CD4-positive, alpha-beta memory T cell (primary cell): Measurements from ENCODE around the gene SH3BP4. TPM values are rescaled to one million over a fixed set of nuclear protein-coding genes. Genes with fewer than 3 reads are reported as not detected.

Experiments used
- CTCF ChIA-PET: fragments of 350-600 bp; sonication (Branson Sonifier 250); formaldehyde crosslinking; loops from one replicate; lab custom pipeline; 2021; ENCODE audit warnings: inconsistent platforms; ENCODE audit not compliant: partially characterized antibody; lab: Charles Lee
- POLR2A ChIA-PET: fragments of 350-600 bp; sonication (Branson Sonifier 250); formaldehyde crosslinking; loops from one replicate; lab custom pipeline; 2021; ENCODE audit not compliant: partially characterized antibody; lab: Charles Lee
- DNase-seq, 5 donors: peaks; one replicate each; pipeline versions ENCODE4 v3.0.0 to v3.0.0-alpha.2; 2020 to 2022; ENCODE audit warnings: mixed read lengths in 1 of 5
- H3K27ac ChIP-seq: one replicate; pipeline ENCODE4 v1.7.0; 2013; ENCODE audit warnings: low read depth, low read length
- H3K27me3 ChIP-seq: 2 replicates; pipeline ENCODE4 v1.7.0; 2013; ENCODE audit warnings: mild to moderate bottlenecking, low read length, moderate library complexity; ENCODE audit not compliant: insufficient read depth
- H3K36me3 ChIP-seq: 2 replicates; pipeline ENCODE4 v1.7.0; 2013; ENCODE audit warnings: mild to moderate bottlenecking, low read length, moderate library complexity; ENCODE audit not compliant: insufficient read depth
- H3K4me1 ChIP-seq: 2 replicates; pipeline ENCODE4 v1.7.0; 2013; ENCODE audit warnings: mild to moderate bottlenecking, low read length, moderate library complexity; ENCODE audit not compliant: insufficient read depth
- H3K4me3 ChIP-seq, 2 donors: one replicate each; pipeline ENCODE4 v1.7.0; 2013; ENCODE audit warnings: low read length in 2 of 2, mild to moderate bottlenecking in 1 of 2
- H3K9me3 ChIP-seq, 2 donors: one replicate each; pipeline ENCODE4 v1.7.0; 2013; ENCODE audit warnings: low read length in 2 of 2, control low read depth in 1 of 2; ENCODE audit not compliant: control insufficient read depth in 1 of 2
- H3K27ac Mint-ChIP-seq, 7 donors: one replicate each; pipeline ENCODE4 v1.8.0; 2020 to 2021; ENCODE audit warnings: mixed read lengths in 7 of 7, mild to moderate bottlenecking in 6 of 7, inconsistent platforms in 3 of 7, moderate library complexity in 3 of 7
- H3K27me3 Mint-ChIP-seq, 2 donors: one replicate each; pipeline ENCODE4 v1.8.0; 2020 to 2021; ENCODE audit warnings: mixed read lengths in 2 of 2
- H3K36me3 Mint-ChIP-seq, 2 donors: one replicate each; pipeline ENCODE4 v1.8.0; 2020 to 2021; ENCODE audit warnings: mixed read lengths in 2 of 2, inconsistent platforms in 1 of 2, mild to moderate bottlenecking in 1 of 2
- H3K4me1 Mint-ChIP-seq, 4 donors: one replicate each; pipeline ENCODE4 v1.8.0; 2020 to 2021; ENCODE audit warnings: mixed read lengths in 4 of 4, mild to moderate bottlenecking in 1 of 4
- H3K4me3 Mint-ChIP-seq, 8 donors: one replicate each; pipeline ENCODE4 v1.8.0; 2020 to 2021; ENCODE audit warnings: mixed read lengths in 8 of 8, mild to moderate bottlenecking in 7 of 8, moderate library complexity in 6 of 8, inconsistent platforms in 3 of 8
- H3K9me3 Mint-ChIP-seq, 8 donors: one replicate each; pipeline ENCODE4 v1.8.0; 2020 to 2021; ENCODE audit warnings: mixed read lengths in 8 of 8, mild to moderate bottlenecking in 5 of 8, inconsistent platforms in 3 of 8, moderate library complexity in 1 of 8
- intact Hi-C: fragments of 100-400 bp; cut with micrococcal nuclease; formaldehyde crosslinking; loops from one replicate; pipeline ENCODE4 v1.15.1; 2023
- polyA plus RNA-seq, 2 donors: library from polyadenylated mRNA; unstranded; fragments of 300-500 nt; fragmentation: Illumina TruSeq; gene quantifications; one replicate each; pipeline ENCODE4 v1.2.3, GENCODE V29; 2021
- total RNA-seq, 2 experiments: library from RNA; stranded (reverse); gene quantifications; one replicate each; pipeline ENCODE4 v1.2.3, GENCODE V29; 2021

SH3BP4 gene
- total and polyA plus RNA-seq, 4 experiments from 2014 or later: 0.20 TPM; not detected in 3

DNA sequence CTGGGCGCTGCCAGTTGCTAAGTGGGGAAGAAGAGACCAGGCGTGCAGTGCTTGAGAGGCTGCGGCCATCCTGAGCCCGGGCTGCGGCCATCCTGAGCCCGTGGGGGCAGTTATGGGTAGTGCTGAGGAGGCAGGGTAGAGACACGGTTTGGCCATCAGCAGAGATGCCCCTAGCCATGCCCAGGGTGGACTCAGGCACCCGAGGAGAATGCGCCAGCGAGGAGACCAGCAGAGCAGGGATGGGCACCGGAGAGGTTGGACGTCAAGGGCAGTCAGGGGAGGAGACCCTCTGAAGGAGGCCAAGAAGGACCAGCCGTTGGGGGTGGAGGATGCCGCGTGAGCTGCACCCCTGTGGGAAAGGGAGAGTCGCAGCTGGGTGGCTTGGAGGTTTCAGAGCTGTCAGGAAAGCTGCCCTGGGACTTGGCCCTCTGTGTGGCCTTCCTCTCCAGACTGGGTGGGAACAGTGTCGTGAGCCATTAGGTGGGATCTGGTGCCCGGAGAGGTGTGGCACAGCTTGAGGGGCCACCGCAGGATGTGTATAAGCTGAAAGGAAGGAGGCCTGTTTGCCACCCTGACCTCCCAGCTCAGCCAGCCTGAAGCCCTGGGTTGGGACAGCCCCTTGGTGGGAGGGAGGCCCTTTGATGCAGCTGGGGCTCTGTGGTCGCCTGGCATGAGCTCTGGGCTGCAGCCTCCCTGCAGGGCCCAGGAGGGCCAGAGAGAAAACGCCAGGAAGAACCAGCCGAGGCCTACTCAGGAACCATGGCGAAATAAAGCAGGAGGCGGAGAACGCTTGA, 56.0 kb downstream of the SH3BP4 start:
- Mint-ChIP-seq H3K4me3 (no peak overlapping the region), H3K27me3 (peaks cover 0 to 2% of the 10 kb centered on the region in 2 donors), H3K9me3 (no peaks in the 10 kb centered on the region), H3K27ac (no peak overlapping the region), H3K4me1 (no peaks in the 10 kb centered on the region), H3K36me3 (no peaks in the 10 kb centered on the region)
- DNase-seq: no peak
- POLR2A ChIA-PET: no interaction called here
- H3K4me3 ChIP-seq: no peak overlapping the region
- intact Hi-C loops: no loop called here
- H3K27me3 ChIP-seq: no peaks in the 10 kb centered on the region
- H3K36me3 ChIP-seq: no peaks in the 10 kb centered on the region
- no peak overlapping the region for H3K27ac ChIP-seq
- CTCF ChIA-PET: no interaction called here
- H3K9me3 ChIP-seq: no peaks in the 10 kb centered on the region
- H3K4me1 ChIP-seq: no peaks in the 10 kb centered on the region

DNA sequence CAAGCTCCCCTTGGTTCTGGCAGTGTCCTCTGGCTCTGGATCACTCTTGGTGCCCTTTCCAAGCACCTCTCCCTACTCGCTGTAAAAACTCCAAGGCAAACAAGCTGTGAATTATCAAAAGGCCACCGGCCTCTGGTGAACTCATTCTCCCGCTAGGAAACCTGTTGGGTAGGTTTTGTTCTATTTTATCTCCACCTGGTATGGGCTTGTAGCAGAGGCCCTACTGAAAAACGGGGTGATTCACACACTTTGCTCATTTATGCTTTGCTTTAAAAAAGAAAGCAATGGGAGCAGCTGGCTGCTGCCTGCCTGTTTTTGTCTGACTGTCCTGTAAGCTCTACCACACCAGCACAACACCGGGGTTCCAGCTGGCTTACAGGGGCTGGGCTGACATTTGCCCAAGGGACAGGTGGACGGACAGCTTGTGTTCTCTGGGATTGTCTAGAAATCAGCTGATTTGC, 56.8 kb downstream of the SH3BP4 start:
- Mint-ChIP-seq H3K4me1 (no peaks in the 10 kb centered on the region), H3K4me3 (no peak overlapping the region), H3K36me3 (no peaks in the 10 kb centered on the region), H3K9me3 (no peaks in the 10 kb centered on the region), H3K27me3 (peaks cover 0 to 2% of the 10 kb centered on the region in 2 donors), H3K27ac (no peak overlapping the region)
- Histone ChIP-seq H3K9me3 (no peaks in the 10 kb centered on the region), H3K27ac (no peak overlapping the region), H3K4me1 (no peaks in the 10 kb centered on the region), H3K4me3 (no peak overlapping the region), H3K27me3 (no peaks in the 10 kb centered on the region), H3K36me3 (no peaks in the 10 kb centered on the region)
- POLR2A ChIA-PET: no interaction called here
- intact Hi-C loops: no loop called here
- CTCF ChIA-PET: no interaction called here
- no peak for DNase-seq

DNA sequence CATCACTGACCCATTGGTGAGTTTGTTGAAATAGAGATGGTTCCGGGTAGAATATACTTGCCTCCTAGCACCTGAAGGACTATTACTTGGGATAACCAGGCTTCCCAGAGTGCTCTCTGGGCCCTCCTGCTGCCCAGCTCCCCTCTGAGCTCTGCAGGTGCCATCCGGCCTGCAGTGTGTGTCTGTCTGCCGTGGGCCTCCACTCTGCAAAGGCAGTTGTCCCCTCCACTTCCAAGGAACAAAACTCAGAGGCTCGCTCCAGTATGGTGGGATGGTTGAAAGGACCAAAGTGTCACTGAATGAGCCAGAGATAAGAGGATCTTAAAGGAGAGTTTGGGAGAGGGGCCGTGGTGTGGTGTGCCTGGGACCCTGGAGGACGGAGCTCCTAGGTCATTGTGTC, 57.3 kb downstream of the SH3BP4 start:
- H3K27ac Mint-ChIP-seq: no peak overlapping the region
- H3K36me3 Mint-ChIP-seq: no peaks in the 10 kb centered on the region
- H3K9me3 Mint-ChIP-seq: no peaks in the 10 kb centered on the region
- POLR2A ChIA-PET: no interaction called here
- H3K4me1 ChIP-seq: no peaks in the 10 kb centered on the region
- H3K4me3 ChIP-seq: no peak overlapping the region
- no peaks in the 10 kb centered on the region for H3K9me3 ChIP-seq
- no peak overlapping the region for H3K27ac ChIP-seq
- H3K36me3 ChIP-seq: no peaks in the 10 kb centered on the region
- H3K4me1 Mint-ChIP-seq: no peaks in the 10 kb centered on the region
- DNase-seq: no peak
- H3K4me3 Mint-ChIP-seq: no peak overlapping the region
- peaks cover 0 to 2% of the 10 kb centered on the region in 2 donors for H3K27me3 Mint-ChIP-seq
- intact Hi-C loops: no loop called here
- H3K27me3 ChIP-seq: no peaks in the 10 kb centered on the region
- CTCF ChIA-PET: no interaction called here

DNA sequence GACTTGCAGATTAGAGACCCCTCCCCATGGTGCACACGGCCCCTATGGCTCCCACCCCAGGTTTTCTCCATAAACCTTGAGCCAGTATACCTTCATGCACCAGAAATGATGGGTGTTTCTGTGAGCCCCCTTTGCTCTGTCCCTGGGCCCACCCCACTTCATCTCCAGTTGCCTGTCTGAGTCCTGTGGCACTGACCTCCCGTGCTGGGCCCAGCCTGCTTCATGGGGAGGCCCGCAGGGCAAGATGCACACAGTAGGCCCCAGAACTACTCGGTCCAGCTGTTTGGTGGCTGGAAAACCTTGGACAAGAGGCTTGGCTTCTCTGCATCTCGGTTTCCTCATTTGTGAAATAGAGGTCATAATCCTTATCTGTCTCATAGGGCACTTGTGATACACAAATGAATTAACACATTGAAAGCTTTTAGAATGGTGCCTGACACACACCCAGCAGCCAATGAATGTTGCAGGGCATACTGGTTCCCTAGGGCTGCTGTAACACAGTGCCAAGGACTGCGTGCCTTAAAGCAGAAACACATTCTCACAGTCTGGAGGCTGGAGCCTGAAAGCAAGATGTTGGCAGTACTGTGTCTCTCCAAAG, 58.4 kb downstream of the SH3BP4 start:
- no peak for DNase-seq
- no peaks in the 10 kb centered on the region for H3K9me3 ChIP-seq
- peaks cover 0 to 2% of the 10 kb centered on the region in 2 donors for H3K27me3 Mint-ChIP-seq
- H3K4me3 ChIP-seq: no peak overlapping the region
- H3K4me3 Mint-ChIP-seq: no peak overlapping the region
- H3K36me3 Mint-ChIP-seq: no peaks in the 10 kb centered on the region
- ChIA-PET CTCF (no interaction called here), POLR2A (no interaction called here)
- peaks cover 0 to under 1% (median 0%) of the 10 kb centered on the region in 8 donors for H3K9me3 Mint-ChIP-seq
- no peak overlapping the region for H3K27ac ChIP-seq
- no peaks in the 10 kb centered on the region for H3K27me3 ChIP-seq
- no peak overlapping the region for H3K27ac Mint-ChIP-seq
- no peaks in the 10 kb centered on the region for H3K4me1 Mint-ChIP-seq
- H3K4me1 ChIP-seq: no peaks in the 10 kb centered on the region
- no peaks in the 10 kb centered on the region for H3K36me3 ChIP-seq
- intact Hi-C loops: no loop called here

DNA sequence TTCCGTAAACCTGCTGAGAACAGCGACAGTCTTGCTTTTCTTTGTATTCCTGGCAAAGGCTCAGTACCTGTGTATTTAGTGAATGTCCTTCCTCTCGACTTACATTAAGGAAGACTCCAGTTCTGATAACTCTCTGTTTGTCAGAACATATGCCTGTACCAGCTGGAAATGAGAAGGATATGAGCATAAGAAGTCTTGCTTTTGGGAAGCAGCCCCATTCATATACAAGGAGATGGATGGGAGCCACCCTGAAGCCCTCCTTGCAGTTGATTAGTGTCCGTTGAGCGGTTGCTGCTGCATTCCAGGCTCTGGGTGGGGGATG, 59.8 kb downstream of the SH3BP4 start:
- H3K27ac ChIP-seq: no peak overlapping the region
- DNase-seq: no peak
- CTCF ChIA-PET: no interaction called here
- Mint-ChIP-seq H3K4me3 (no peak overlapping the region), H3K4me1 (no peaks in the 10 kb centered on the region), H3K27me3 (peaks cover 2 to 5% of the 10 kb centered on the region in 2 donors), H3K27ac (no peak overlapping the region), H3K9me3 (peaks cover 0 to 7% (median 1%) of the 10 kb centered on the region in 8 donors), H3K36me3 (no peaks in the 10 kb centered on the region)
- intact Hi-C loops: no loop called here
- H3K4me1 ChIP-seq: no peaks in the 10 kb centered on the region
- no peaks in the 10 kb centered on the region for H3K27me3 ChIP-seq
- peaks cover 0 to 5% of the 10 kb centered on the region in 2 donors for H3K9me3 ChIP-seq
- no peaks in the 10 kb centered on the region for H3K36me3 ChIP-seq
- H3K4me3 ChIP-seq: no peak overlapping the region
- POLR2A ChIA-PET: no interaction called here

DNA sequence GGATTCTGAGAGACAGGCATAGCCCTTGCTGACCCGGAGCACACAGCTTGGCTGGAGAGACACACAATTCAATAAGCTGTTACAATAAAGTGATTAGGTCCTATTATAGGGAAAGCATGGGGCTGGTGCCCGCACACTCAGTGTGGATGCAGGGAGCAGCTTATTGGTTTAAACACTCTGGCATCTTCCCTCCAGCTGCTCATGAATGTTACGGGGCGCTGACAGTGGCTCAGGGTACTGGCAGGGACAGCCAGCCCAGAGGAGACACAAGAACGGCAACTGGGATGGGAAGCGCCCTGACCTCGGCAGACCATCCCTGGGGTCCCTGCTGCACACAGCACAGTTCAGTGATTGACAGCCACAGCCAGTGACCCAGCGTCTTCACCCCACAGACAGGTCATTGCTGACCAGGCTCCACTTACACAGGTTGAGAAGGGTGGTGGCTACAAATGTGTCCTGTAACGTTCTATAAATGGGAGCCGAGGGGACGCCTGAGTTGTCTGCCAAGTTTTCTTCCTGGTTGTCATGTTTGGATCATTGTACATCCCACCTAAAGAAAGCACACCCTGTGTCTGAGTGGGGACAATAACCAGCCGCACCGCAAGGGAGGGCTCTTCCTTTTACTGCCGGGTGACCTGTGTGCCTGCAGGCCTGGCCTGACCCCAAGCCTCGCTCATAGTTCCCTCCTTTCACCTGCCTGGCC, 60.3 kb downstream of the SH3BP4 start:
- Histone ChIP-seq H3K36me3 (no peaks in the 10 kb centered on the region), H3K27me3 (no peaks in the 10 kb centered on the region), H3K27ac (no peak overlapping the region), H3K4me1 (no peaks in the 10 kb centered on the region), H3K9me3 (peaks cover 0 to 5% of the 10 kb centered on the region in 2 donors), H3K4me3 (no peak overlapping the region)
- no peaks in the 10 kb centered on the region for H3K4me1 Mint-ChIP-seq
- no peak for DNase-seq
- H3K9me3 Mint-ChIP-seq: peaks cover 0 to 7% (median 1%) of the 10 kb centered on the region in 8 donors
- intact Hi-C loops: no loop called here
- H3K27me3 Mint-ChIP-seq: peaks cover 2 to 7% of the 10 kb centered on the region in 2 donors
- CTCF ChIA-PET: no interaction called here
- H3K27ac Mint-ChIP-seq: no peak overlapping the region
- H3K4me3 Mint-ChIP-seq: no peak overlapping the region
- POLR2A ChIA-PET: no interaction called here
- no peaks in the 10 kb centered on the region for H3K36me3 Mint-ChIP-seq

DNA sequence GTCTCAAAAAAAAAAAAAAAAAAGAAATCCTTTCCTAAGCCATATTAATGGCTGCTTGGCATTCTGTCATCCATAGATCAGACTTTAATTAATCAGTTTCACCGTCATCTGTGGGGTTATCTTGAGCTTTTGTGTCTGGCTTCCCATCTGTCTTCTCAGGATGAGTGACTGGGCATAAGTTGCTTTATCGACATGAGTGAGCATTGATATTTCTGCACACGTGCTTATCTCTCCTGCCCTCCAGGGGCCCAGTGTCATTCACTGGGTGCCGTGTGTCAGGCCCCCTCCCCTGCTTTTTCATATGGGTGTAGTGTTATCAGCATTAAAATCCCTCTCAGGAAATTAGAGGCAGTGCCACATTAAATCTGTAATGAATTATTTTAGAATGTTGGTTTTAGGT, 65.6 kb downstream of the SH3BP4 start:
- no peak overlapping the region for H3K4me3 ChIP-seq
- Mint-ChIP-seq H3K27me3 (peaks cover 0 to 12% of the 10 kb centered on the region in 2 donors), H3K9me3 (peaks cover 0 to 7% (median 3%) of the 10 kb centered on the region in 8 donors), H3K4me1 (no peaks in the 10 kb centered on the region), H3K36me3 (no peaks in the 10 kb centered on the region), H3K27ac (no peak overlapping the region), H3K4me3 (no peak overlapping the region)
- no peak overlapping the region for H3K27ac ChIP-seq
- H3K4me1 ChIP-seq: no peaks in the 10 kb centered on the region
- no peaks in the 10 kb centered on the region for H3K36me3 ChIP-seq
- POLR2A ChIA-PET: no interaction called here
- peaks cover 0 to 5% of the 10 kb centered on the region in 2 donors for H3K9me3 ChIP-seq
- intact Hi-C loops: no loop called here
- H3K27me3 ChIP-seq: no peaks in the 10 kb centered on the region
- CTCF ChIA-PET: no interaction called here
- DNase-seq: no peak
